ENCODE results near the gene MARK1. TPM values are rescaled to one million over a fixed set of nuclear protein-coding genes. Genes with fewer than 3 reads are reported as not detected.

MARK1 gene
- total RNA-seq, 1 experiment from 2014 or later: 13.9 TPM

DNA sequence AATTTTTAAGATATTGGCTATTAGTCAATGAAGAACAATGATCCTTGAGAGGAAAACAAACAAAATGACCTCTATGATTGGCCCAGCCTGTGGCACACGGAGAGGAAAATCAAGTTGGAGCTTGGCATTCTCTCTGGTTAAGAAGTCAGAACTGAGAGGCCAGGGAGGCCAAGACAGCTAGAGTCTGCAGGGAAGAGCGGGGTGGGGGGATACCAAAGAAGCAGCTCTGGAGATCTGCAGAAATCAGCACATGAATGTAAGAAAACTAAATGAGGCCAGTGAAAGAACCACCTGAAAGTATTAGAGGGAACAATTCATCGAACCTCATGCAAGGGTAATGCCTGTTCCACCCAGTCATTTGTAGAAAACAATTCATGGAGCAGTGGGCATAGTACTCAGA lies 138.4 kb downstream of the MARK1 start (continued):
- no peak for TF ChIP-seq NR1H2 (CRISPR knock-in tag; IDR thresholded peaks at IDR 0.05)
- no peak for TF ChIP-seq NFATC4 (CRISPR knock-in tag; IDR thresholded peaks at IDR 0.05)
- TF ChIP-seq NFYB (CRISPR knock-in tag; conservative IDR thresholded peaks at IDR 0.05; ENCODE audit: low read depth): no peak
- no peak for TF ChIP-seq GRHL2 (CRISPR knock-in tag; IDR thresholded peaks at IDR 0.05; ENCODE audit: insufficient replicate concordance, severe bottlenecking)
- no peak for TF ChIP-seq ZNF138 (CRISPR knock-in tag; conservative IDR thresholded peaks at IDR 0.05)

GRCh38 chr1:220669005-220669404 lies 141.1 kb downstream of the MARK1 start:
- Mint-ChIP-seq H3K27me3 (ENCODE audit: low read depth) (no peaks in the 10 kb centered on the region), H3K36me3 (peaks cover 4% of the 10 kb centered on the region), H3K9me3 (peaks cover 23% of the 10 kb centered on the region), H3K27ac (no peak overlapping the region), H3K4me1 (peaks cover 5% of the 10 kb centered on the region), H3K4me3 (no peak overlapping the region)
- no peak for DNase-seq (ENCODE audit: low spot score)
- ATAC-seq: no peak
- TF ChIP-seq, protein P1, sequence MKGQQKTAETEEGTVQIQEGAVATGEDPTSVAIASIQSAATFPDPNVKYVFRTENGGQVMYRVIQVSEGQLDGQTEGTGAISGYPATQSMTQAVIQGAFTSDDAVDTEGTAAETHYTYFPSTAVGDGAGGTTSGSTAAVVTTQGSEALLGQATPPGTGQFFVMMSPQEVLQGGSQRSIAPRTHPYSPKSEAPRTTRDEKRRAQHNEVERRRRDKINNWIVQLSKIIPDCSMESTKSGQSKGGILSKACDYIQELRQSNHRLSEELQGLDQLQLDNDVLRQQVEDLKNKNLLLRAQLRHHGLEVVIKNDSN (CRISPR knock-in tag; IDR thresholded peaks at IDR 0.05): no peak
- no peak for TF ChIP-seq GTF2I (CRISPR knock-in tag; conservative IDR thresholded peaks at IDR 0.05)
- no peak for TF ChIP-seq ZNF416 (CRISPR knock-in tag; IDR thresholded peaks at IDR 0.05)
- no peak for TF ChIP-seq ETV6 (CRISPR knock-in tag; IDR thresholded peaks at IDR 0.05)
- TF ChIP-seq CREB1 (CRISPR knock-in tag; IDR thresholded peaks at IDR 0.05): no peak
- TF ChIP-seq, protein P2, sequence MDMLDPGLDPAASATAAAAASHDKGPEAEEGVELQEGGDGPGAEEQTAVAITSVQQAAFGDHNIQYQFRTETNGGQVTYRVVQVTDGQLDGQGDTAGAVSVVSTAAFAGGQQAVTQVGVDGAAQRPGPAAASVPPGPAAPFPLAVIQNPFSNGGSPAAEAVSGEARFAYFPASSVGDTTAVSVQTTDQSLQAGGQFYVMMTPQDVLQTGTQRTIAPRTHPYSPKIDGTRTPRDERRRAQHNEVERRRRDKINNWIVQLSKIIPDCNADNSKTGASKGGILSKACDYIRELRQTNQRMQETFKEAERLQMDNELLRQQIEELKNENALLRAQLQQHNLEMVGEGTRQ (CRISPR knock-in tag; IDR thresholded peaks at IDR 0.05): no peak
- TF ChIP-seq EMX1 (CRISPR knock-in tag; IDR thresholded peaks at IDR 0.05): no peak
- no peak for TF ChIP-seq NR3C1 (CRISPR knock-in tag; conservative IDR thresholded peaks at IDR 0.05; ENCODE audit: low read depth)
- TF ChIP-seq, protein P3, sequence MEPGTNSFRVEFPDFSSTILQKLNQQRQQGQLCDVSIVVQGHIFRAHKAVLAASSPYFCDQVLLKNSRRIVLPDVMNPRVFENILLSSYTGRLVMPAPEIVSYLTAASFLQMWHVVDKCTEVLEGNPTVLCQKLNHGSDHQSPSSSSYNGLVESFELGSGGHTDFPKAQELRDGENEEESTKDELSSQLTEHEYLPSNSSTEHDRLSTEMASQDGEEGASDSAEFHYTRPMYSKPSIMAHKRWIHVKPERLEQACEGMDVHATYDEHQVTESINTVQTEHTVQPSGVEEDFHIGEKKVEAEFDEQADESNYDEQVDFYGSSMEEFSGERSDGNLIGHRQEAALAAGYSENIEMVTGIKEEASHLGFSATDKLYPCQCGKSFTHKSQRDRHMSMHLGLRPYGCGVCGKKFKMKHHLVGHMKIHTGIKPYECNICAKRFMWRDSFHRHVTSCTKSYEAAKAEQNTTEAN (CRISPR knock-in tag; IDR thresholded peaks at IDR 0.05): no peak
- no peak for TF ChIP-seq GABPB1 (CRISPR knock-in tag; IDR thresholded peaks at IDR 0.05)
- TF ChIP-seq JUN (CRISPR knock-in tag; IDR thresholded peaks at IDR 0.05): no peak
- TF ChIP-seq FOXP4 (CRISPR knock-in tag; IDR thresholded peaks at IDR 0.05): no peak
- TF ChIP-seq KAT7 (CRISPR knock-in tag; IDR thresholded peaks at IDR 0.05; ENCODE audit: borderline replicate concordance): no peak
- TF ChIP-seq, protein P4, sequence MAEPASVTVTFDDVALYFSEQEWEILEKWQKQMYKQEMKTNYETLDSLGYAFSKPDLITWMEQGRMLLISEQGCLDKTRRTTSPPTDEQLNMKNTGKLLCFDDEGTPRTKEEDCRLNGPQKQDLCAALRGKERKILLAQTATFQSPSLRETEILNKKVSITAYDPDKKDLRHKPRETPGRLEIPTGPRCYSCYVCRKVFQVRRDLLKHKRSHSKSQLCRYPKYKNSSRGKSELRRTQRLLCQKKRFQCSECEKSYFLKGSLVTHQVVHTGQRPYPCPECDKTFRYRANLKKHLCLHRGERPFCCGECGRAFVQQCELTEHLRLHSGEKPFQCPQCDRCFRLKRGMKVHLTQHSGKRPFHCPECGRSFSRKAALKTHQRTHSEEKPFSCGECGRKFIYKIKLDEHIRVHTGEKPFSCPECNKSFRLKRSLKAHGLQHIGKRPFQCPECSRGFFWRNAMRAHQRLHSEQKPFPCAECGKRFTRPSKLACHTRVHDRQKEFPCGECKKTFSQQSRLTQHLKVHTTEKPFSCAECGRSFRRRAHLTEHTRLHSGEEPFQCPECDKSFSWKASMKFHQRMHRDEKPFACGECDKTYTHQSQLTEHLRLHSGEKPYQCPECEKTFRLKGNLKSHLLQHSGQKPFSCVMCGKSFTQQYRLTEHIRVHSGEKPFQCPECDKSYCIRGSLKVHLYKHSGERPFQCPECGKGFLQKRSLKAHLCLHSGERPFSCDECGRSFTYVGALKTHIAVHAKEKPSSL (CRISPR knock-in tag; conservative IDR thresholded peaks at IDR 0.05): no peak
- CTCF ChIA-PET: no interaction called here
- POLR2A ChIA-PET: no interaction called here

DNA sequence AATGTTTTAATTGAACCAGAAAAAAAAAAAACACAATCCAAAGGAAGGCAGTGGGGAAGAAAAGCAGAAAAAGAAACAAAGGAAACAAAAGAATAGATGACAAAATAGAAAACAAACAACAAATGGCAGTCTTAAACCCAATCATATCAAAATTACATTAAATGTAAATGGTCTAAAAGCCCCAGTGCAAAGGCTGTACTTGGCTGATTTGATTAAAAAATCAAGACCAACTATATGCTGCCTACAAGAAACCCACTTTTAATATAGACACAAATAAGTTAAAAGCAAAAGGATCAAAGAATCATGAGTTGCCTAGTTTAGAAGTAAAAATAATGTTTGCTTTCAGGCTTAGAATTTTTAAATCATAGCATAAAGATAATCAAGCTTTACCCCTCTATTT lies 142.4 kb downstream of the MARK1 start:
- H3K27me3 Mint-ChIP-seq (ENCODE audit: low read depth): no peaks in the 10 kb centered on the region
- H3K36me3 Mint-ChIP-seq: peaks cover 4% of the 10 kb centered on the region
- CTCF ChIA-PET: interaction anchor here (0.8 kb wide), 1 partner anchor 106 kb away, joined by 3 read pairs; no protein-coding TSS in a partner anchor
- DNase-seq (ENCODE audit: low spot score): no peak
- no peak overlapping the region for H3K4me3 Mint-ChIP-seq
- no peak for ATAC-seq
- H3K9me3 Mint-ChIP-seq: peaks cover 21% of the 10 kb centered on the region
- H3K27ac Mint-ChIP-seq: no peak overlapping the region
- TF ChIP-seq NFATC4 (CRISPR knock-in tag; IDR thresholded peaks at IDR 0.05): no peak
- TF ChIP-seq ZNF671 (CRISPR knock-in tag; IDR thresholded peaks at IDR 0.05): no peak
- peaks cover 5% of the 10 kb centered on the region for H3K4me1 Mint-ChIP-seq
- POLR2A ChIA-PET: no interaction called here

All from WTC11 (cell line).